ENCODE results near the gene PAFAH1B2. TPM values are rescaled to one million over a fixed set of nuclear protein-coding genes. Genes with fewer than 3 reads are reported as not detected.

PAFAH1B2 gene
- total RNA-seq, 3 donors from 2014 or later (not counting 1 experiment from before 2014, with no cell fraction given) = 46.1 to 71.0 (median 58.8) TPM

- intact Hi-C loops (cut with micrococcal nuclease) = no loop called here
- Histone ChIP-seq H3K36me3 (ENCODE audit: control insufficient read depth, insufficient read depth, low read length) (peaks cover 87% of the 10 kb centered on the region), H3K4me3 (ENCODE audit: low read length) (no peak overlapping the region), H3K4me1 (ENCODE audit: control insufficient read depth, insufficient read depth, low read length) (no peaks in the 10 kb centered on the region), H3K9me3 (ENCODE audit: control insufficient read depth, insufficient read depth, low read length) (no peaks in the 10 kb centered on the region), H3K27me3 (ENCODE audit: control insufficient read depth, insufficient read depth, low read length) (no peaks in the 10 kb centered on the region), H3K27ac (ENCODE audit: low read length) (no peak overlapping the region)
- H3K4me1 Mint-ChIP-seq = peaks cover 10 to 21% of the 10 kb centered on the region in 2 donors
- peaks cover 15% of the 10 kb centered on the region for H3K36me3 Mint-ChIP-seq
- H3K9me3 Mint-ChIP-seq = no peaks in the 10 kb centered on the region
- peak overlapping the region in 1 of 2 donors; percentile 70 for H3K27ac Mint-ChIP-seq
- DNase-seq (no peak), ATAC-seq (no peak)
- H3K4me3 Mint-ChIP-seq = no peak overlapping the region
- WGBS (ENCODE audit: insufficient coverage) = 96% methylated on average over 11 of the region's 11 CpGs
- TF ChIP-seq CTCF (IDR thresholded peaks at IDR 0.05) = no peak
- no peaks in the 10 kb centered on the region for H3K27me3 Mint-ChIP-seq (ENCODE audit: low read depth in 2 of 2)
Observed at GRCh38 chr11:117217141-117218084, 73.3 kb downstream of the PAFAH1B2 start.

GRCh38 chr11:117218133-117218915 lies 74.2 kb downstream of the PAFAH1B2 start:
- 89% methylated on average over 8 of the region's 15 CpGs for WGBS (ENCODE audit: insufficient coverage)

GRCh38 chr11:117219001-117219400 lies 74.9 kb downstream of the PAFAH1B2 start:
- Mint-ChIP-seq H3K27me3 (ENCODE audit: low read depth in 2 of 2) (no peaks in the 10 kb centered on the region), H3K9me3 (no peaks in the 10 kb centered on the region), H3K27ac (peak overlapping the region; percentile 50 to 78), H3K36me3 (peaks cover 6% of the 10 kb centered on the region), H3K4me3 (no peak overlapping the region), H3K4me1 (peaks cover 9 to 23% of the 10 kb centered on the region in 2 donors)
- H3K4me3 ChIP-seq (ENCODE audit: low read length) = no peak overlapping the region
- ATAC-seq (no peak), DNase-seq (no peak)
- no peaks in the 10 kb centered on the region for H3K4me1 ChIP-seq (ENCODE audit: control insufficient read depth, insufficient read depth, low read length)
- no peak for TF ChIP-seq CTCF (IDR thresholded peaks at IDR 0.05)
- no peaks in the 10 kb centered on the region for H3K27me3 ChIP-seq (ENCODE audit: control insufficient read depth, insufficient read depth, low read length)
- no peaks in the 10 kb centered on the region for H3K9me3 ChIP-seq (ENCODE audit: control insufficient read depth, insufficient read depth, low read length)
- peaks cover 90% of the 10 kb centered on the region for H3K36me3 ChIP-seq (ENCODE audit: control insufficient read depth, insufficient read depth, low read length)
- intact Hi-C loops (cut with micrococcal nuclease) = no loop called here
- WGBS (ENCODE audit: insufficient coverage) = 99% methylated on average over 9 of the region's 9 CpGs
- no peak overlapping the region for H3K27ac ChIP-seq (ENCODE audit: low read length)

More at GRCh38 chr11:117218133-117218915, 74.2 kb downstream of the PAFAH1B2 start:
- TF ChIP-seq CTCF (IDR thresholded peaks at IDR 0.05) = no peak
- H3K27ac Mint-ChIP-seq = peak overlapping the region in 1 of 2 donors; percentile 70
- intact Hi-C loops (cut with micrococcal nuclease) = no loop called here
- Histone ChIP-seq H3K36me3 (ENCODE audit: control insufficient read depth, insufficient read depth, low read length) (peaks cover 87% of the 10 kb centered on the region), H3K27ac (ENCODE audit: low read length) (no peak overlapping the region), H3K27me3 (ENCODE audit: control insufficient read depth, insufficient read depth, low read length) (no peaks in the 10 kb centered on the region), H3K4me1 (ENCODE audit: control insufficient read depth, insufficient read depth, low read length) (no peaks in the 10 kb centered on the region), H3K9me3 (ENCODE audit: control insufficient read depth, insufficient read depth, low read length) (no peaks in the 10 kb centered on the region), H3K4me3 (ENCODE audit: low read length) (no peak overlapping the region)
- no peaks in the 10 kb centered on the region for H3K27me3 Mint-ChIP-seq (ENCODE audit: low read depth in 2 of 2)
- H3K36me3 Mint-ChIP-seq = peaks cover 10% of the 10 kb centered on the region
- H3K9me3 Mint-ChIP-seq = no peaks in the 10 kb centered on the region
- ATAC-seq (no peak), DNase-seq (no peak)
- no peak overlapping the region for H3K4me3 Mint-ChIP-seq
- peaks cover 10 to 21% of the 10 kb centered on the region in 2 donors for H3K4me1 Mint-ChIP-seq

Measured in natural killer cell (primary cell).